ENCODE data around the gene FOXI3. TPM values are rescaled to one million over a fixed set of nuclear protein-coding genes. Genes with fewer than 3 reads are reported as not detected.

FOXI3 gene
- not detected for total RNA-seq
- under 1 TPM in 2 of 8 donors, not detected in 6; 0.05 to 0.64 TPM for polyA plus RNA-seq (ENCODE audit: insufficient read depth in 1 of 8, insufficient read length in 8 of 8, low replicate concordance in 1 of 8)
- long read RNA-seq, donor 1, result 0 reads
- long read RNA-seq, donor 2, result 0 reads
- long read RNA-seq, donor 3, result 0 reads
- long read RNA-seq, donor 4, result 0 reads
- long read RNA-seq, donor 5, result 0 reads
- long read RNA-seq, donor 6, result 0 reads
- long read RNA-seq, donor 7, result 0 reads
- long read RNA-seq, donor 8, result 0 reads
- long read RNA-seq, donor 9, result 0 reads
- long read RNA-seq, donor 10, result 0 reads
- long read RNA-seq, donor 11, result 0 reads

DNA sequence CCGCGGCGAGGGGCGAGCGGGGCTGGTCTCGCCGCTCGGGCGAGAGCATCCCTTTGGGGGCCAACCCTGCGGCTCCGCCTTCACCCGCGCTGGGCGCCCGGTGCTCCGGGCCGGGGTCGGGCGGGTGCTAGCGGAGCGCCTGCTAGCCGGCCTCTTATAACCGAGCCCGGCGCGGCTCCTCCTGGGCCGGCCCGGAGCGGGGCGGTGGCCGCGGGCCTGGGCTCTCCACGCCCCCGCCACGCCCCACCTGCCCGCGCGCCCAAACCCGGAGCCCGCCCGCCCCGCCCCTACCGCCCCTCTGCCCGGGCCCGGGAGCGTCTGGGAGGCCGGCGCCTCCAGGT, at the start of gene FOXI3:
Gene FOXI3 (minus strand): TSS at position 129 of the 341 bp plus-strand sequence. CDS start 158 bp downstream, outside the sequence.
- WGBS (ENCODE audit: insufficient coverage), result 0% methylated on average over 37 of the region's 48 CpGs
- peaks cover 4% of the 10 kb centered on the region for H3K4me1 ChIP-seq (ENCODE audit: control insufficient read depth, insufficient read depth, low read length)
- H3K9me3 ChIP-seq (replicated peaks; ENCODE audit: control insufficient read depth, low read depth, low read length), result no peaks in the 10 kb centered on the region
- peaks cover 63% of the 10 kb centered on the region for H3K27me3 ChIP-seq (ENCODE audit: control insufficient read depth, insufficient read depth, low read length)
- no peak within 1 kb of the TSS for H3K27ac ChIP-seq (ENCODE audit: low read length)
- H3K4me3 ChIP-seq (ENCODE audit: low read length), result no peak within 1 kb of the TSS
- no peaks in the 10 kb centered on the region for H3K36me3 ChIP-seq (ENCODE audit: control insufficient read depth, insufficient read depth, low read length)
- no peak for DNase-seq

DNA sequence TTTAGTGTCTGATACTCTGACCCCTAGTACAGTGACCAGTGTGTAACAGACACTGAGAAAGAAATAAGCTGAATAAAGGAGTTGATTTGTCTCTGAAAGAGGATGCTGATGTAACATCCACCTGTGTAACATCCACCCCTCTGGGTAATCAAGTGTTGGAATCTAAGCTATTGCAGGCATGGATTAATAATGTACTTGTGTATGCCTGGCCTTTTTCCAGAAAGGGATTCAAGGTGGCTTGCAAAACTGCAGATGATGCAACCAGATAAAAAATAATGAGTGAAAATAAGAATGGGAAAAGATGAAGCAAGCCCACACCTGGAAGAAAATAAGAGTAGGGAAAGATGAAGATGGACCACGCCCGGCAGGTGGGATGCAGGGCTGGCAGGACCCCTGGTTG, 48.2 kb upstream of the FOXI3 start:
- H3K4me3 ChIP-seq (ENCODE audit: low read length), result no peak overlapping the region
- H3K36me3 ChIP-seq (ENCODE audit: control insufficient read depth, insufficient read depth, low read length), result no peaks in the 10 kb centered on the region
- 94% methylated on average over 2 of the region's 2 CpGs for WGBS (ENCODE audit: insufficient coverage)
- no peak for DNase-seq
- H3K27me3 ChIP-seq (ENCODE audit: control insufficient read depth, insufficient read depth, low read length), result no peaks in the 10 kb centered on the region
- no peaks in the 10 kb centered on the region for H3K9me3 ChIP-seq (replicated peaks; ENCODE audit: control insufficient read depth, low read depth, low read length)
- H3K4me1 ChIP-seq (ENCODE audit: control insufficient read depth, insufficient read depth, low read length), result no peaks in the 10 kb centered on the region
- no peak overlapping the region for H3K27ac ChIP-seq (ENCODE audit: low read length)

DNA sequence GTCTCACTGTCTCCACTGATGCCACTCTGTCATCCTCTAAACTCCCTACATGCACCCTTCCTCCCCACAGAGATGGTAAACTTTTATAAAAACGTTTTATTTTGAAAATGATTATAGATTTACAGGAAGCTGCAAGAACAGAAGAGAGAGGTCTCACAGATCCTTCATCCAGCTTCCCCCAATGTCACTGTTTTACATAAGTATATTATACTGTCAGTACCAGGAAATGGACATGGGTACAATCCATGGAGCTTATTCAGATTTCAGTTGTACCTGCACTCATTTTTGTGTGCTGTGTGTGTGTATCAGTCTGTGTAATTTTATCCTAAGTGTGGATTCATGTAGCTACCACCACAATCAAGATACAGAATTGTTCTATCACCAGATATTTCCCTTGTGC, 46.7 kb upstream of the FOXI3 start:
- H3K4me3 ChIP-seq (ENCODE audit: low read length), result no peak overlapping the region
- H3K27ac ChIP-seq (ENCODE audit: low read length), result no peak overlapping the region
- WGBS (ENCODE audit: insufficient coverage), result no CpG with 5 or more reads among the region's 1 CpG
- H3K4me1 ChIP-seq (ENCODE audit: control insufficient read depth, insufficient read depth, low read length), result no peaks in the 10 kb centered on the region
- H3K36me3 ChIP-seq (ENCODE audit: control insufficient read depth, insufficient read depth, low read length), result no peaks in the 10 kb centered on the region
- no peaks in the 10 kb centered on the region for H3K9me3 ChIP-seq (replicated peaks; ENCODE audit: control insufficient read depth, low read depth, low read length)
- no peak for DNase-seq
- no peaks in the 10 kb centered on the region for H3K27me3 ChIP-seq (ENCODE audit: control insufficient read depth, insufficient read depth, low read length)

DNA sequence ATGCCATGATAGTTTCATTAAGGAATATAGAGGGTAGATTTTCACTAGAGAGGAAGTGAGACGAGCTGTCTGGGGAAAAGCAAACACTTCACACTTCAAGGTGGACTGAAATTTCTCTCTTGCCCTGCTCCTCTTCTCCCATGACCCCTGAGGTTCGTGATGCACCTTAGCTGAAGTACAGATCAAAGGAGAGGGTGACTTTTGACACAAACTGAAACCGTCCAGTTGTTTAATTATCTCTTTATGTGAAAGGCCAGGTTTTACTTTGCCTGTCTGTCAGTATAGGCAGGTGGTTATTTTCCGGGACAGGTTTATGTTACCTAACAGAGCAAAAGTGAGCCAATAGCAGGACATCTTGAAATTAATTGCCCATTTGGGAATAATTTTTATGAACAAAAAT, 41.0 kb upstream of the FOXI3 start:
- H3K27me3 ChIP-seq (ENCODE audit: control insufficient read depth, insufficient read depth, low read length), result no peaks in the 10 kb centered on the region
- H3K4me3 ChIP-seq (ENCODE audit: low read length), result no peak overlapping the region
- H3K36me3 ChIP-seq (ENCODE audit: control insufficient read depth, insufficient read depth, low read length), result no peaks in the 10 kb centered on the region
- DNase-seq, result no peak
- no peaks in the 10 kb centered on the region for H3K4me1 ChIP-seq (ENCODE audit: control insufficient read depth, insufficient read depth, low read length)
- no peaks in the 10 kb centered on the region for H3K9me3 ChIP-seq (replicated peaks; ENCODE audit: control insufficient read depth, low read depth, low read length)
- WGBS (ENCODE audit: insufficient coverage), result 37% methylated on average over 2 of the region's 4 CpGs
- no peak overlapping the region for H3K27ac ChIP-seq (ENCODE audit: low read length)

DNA sequence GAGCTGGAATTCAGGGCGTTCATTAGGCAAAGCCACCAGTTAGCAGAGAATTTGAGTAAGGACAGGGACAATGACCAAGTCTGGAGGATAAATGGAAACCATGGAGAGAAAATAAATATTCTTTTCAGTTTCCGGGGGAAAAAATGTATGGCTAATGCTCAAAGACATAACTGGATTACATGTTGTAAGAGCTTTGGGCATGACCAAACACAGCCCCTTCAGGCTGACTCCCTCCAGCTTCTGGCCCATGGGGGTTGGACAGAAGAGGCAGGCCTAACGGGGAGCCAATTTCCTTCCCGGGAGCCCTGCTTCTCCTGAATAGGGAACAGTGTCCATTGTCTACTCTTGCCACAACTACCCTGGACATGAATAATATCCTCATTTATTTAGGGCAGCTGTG, 39.5 kb upstream of the FOXI3 start:
- DNase-seq, result no peak
- no peaks in the 10 kb centered on the region for H3K27me3 ChIP-seq (ENCODE audit: control insufficient read depth, insufficient read depth, low read length)
- no peak overlapping the region for H3K27ac ChIP-seq (ENCODE audit: low read length)
- no peak overlapping the region for H3K4me3 ChIP-seq (ENCODE audit: low read length)
- H3K36me3 ChIP-seq (ENCODE audit: control insufficient read depth, insufficient read depth, low read length), result no peaks in the 10 kb centered on the region
- 88% methylated on average over 1 of the region's 4 CpGs for WGBS (ENCODE audit: insufficient coverage)
- H3K4me1 ChIP-seq (ENCODE audit: control insufficient read depth, insufficient read depth, low read length), result no peaks in the 10 kb centered on the region
- H3K9me3 ChIP-seq (replicated peaks; ENCODE audit: control insufficient read depth, low read depth, low read length), result no peaks in the 10 kb centered on the region

DNA sequence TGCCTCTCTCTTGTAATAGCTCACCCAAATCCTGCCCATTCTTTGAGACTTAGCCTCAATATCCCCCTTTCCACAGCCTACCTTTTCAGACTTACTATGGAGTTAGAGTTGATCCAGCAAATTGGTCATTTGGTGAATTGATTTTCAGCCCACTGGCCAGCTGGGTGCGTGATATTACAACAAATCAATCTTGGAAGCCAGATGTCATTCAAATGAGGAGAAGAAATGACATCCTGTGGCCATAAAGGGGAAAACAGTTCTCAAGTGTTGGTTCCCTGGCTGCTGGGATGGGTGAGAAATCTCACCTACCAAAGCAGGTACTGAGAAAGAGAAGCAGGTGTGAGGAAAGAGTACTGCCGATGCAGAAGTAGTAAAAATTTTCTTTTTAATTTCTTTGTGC, 36.7 kb upstream of the FOXI3 start:
- no peaks in the 10 kb centered on the region for H3K27me3 ChIP-seq (ENCODE audit: control insufficient read depth, insufficient read depth, low read length)
- WGBS (ENCODE audit: insufficient coverage), result no CpG with 5 or more reads among the region's 2 CpGs
- no peak overlapping the region for H3K4me3 ChIP-seq (ENCODE audit: low read length)
- no peaks in the 10 kb centered on the region for H3K9me3 ChIP-seq (replicated peaks; ENCODE audit: control insufficient read depth, low read depth, low read length)
- H3K36me3 ChIP-seq (ENCODE audit: control insufficient read depth, insufficient read depth, low read length), result no peaks in the 10 kb centered on the region
- no peak for DNase-seq
- no peak overlapping the region for H3K27ac ChIP-seq (ENCODE audit: low read length)
- H3K4me1 ChIP-seq (ENCODE audit: control insufficient read depth, insufficient read depth, low read length), result no peaks in the 10 kb centered on the region

DNA sequence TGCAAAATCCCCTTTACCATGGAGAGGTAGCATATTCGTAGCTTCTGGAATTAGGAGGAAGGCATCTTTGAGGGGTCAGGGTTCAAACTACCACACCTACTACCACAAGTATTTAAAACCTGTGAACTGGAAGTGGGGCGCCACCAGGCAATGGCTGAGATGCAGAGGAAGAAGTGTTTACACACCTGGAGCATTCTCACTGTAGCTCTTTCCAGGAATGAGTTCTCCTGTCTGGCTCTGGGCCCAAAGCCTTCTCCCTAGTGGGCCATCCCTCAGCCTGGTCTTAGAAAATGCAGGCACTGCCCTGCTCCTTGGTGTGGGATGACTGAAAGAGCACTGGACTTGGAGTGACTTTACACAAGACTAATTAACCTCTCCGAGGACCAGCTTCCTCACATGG, 30.7 kb upstream of the FOXI3 start:
- Histone ChIP-seq H3K36me3 (ENCODE audit: control insufficient read depth, insufficient read depth, low read length) (no peaks in the 10 kb centered on the region), H3K4me3 (ENCODE audit: low read length) (no peak overlapping the region), H3K27me3 (ENCODE audit: control insufficient read depth, insufficient read depth, low read length) (peaks cover 2% of the 10 kb centered on the region), H3K9me3 (replicated peaks; ENCODE audit: control insufficient read depth, low read depth, low read length) (no peaks in the 10 kb centered on the region), H3K27ac (ENCODE audit: low read length) (no peak overlapping the region), H3K4me1 (ENCODE audit: control insufficient read depth, insufficient read depth, low read length) (no peaks in the 10 kb centered on the region)
- DNase-seq, result no peak
- WGBS (ENCODE audit: insufficient coverage), result no CpG with 5 or more reads among the region's 3 CpGs

DNA sequence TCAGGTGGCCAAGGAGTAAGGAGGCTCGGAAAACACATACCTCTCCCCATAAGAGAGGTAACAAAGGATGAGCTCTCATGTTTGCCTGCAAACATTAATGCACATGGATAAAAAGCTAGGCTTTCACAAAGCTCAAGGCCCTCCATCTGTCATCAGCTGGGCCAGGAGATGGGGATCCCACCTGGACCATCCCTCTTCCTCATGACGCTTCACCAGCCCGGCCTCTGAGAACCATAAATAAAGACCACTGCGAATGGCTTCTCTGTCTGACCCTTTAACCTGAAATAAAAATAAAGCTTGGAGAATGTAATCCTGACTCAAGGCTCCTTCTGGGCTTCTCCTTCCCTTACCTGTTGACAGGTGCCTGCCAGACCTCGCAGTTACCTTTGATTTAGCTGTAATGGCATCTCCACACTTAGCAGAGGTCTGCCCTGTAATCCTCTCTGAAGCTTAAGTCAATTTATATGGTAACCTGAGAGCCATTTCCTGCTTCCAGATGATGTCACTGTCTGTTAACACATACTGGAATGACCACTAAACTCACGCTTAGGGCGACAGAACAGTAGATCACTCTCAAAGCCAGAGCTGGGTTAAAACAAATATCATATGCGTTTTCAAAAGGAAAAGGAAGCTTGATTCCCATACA, 29.3 kb upstream of the FOXI3 start:
- Histone ChIP-seq H3K36me3 (ENCODE audit: control insufficient read depth, insufficient read depth, low read length) (no peaks in the 10 kb centered on the region), H3K27ac (ENCODE audit: low read length) (no peak overlapping the region), H3K4me1 (ENCODE audit: control insufficient read depth, insufficient read depth, low read length) (no peaks in the 10 kb centered on the region), H3K27me3 (ENCODE audit: control insufficient read depth, insufficient read depth, low read length) (peaks cover 2% of the 10 kb centered on the region), H3K9me3 (replicated peaks; ENCODE audit: control insufficient read depth, low read depth, low read length) (no peaks in the 10 kb centered on the region), H3K4me3 (ENCODE audit: low read length) (no peak overlapping the region)
- no peak for DNase-seq
- WGBS (ENCODE audit: insufficient coverage), result 20% methylated on average over 2 of the region's 8 CpGs

DNA sequence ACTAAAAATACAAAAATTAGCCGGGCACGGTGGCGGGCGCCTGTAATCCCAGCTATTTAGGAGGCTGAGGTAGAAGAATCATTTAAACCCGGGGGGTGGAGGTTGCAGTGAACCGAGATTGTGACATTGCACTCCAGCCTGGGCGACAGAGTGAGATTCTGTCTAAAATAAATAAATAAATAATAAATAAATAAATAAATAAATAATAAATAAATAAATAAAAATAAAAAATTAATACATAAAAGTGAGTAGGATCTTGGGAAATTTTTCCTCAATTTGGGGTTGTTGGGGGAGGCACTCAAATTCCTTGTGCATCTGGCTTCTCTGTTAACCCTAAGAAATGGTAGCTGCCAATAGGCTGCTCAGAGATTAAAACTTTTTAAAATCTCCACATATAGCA, 20.3 kb upstream of the FOXI3 start:
- Histone ChIP-seq H3K4me1 (ENCODE audit: control insufficient read depth, insufficient read depth, low read length) (no peaks in the 10 kb centered on the region), H3K9me3 (replicated peaks; ENCODE audit: control insufficient read depth, low read depth, low read length) (no peaks in the 10 kb centered on the region), H3K27ac (ENCODE audit: low read length) (no peak overlapping the region), H3K36me3 (ENCODE audit: control insufficient read depth, insufficient read depth, low read length) (no peaks in the 10 kb centered on the region), H3K27me3 (ENCODE audit: control insufficient read depth, insufficient read depth, low read length) (peaks cover 2% of the 10 kb centered on the region), H3K4me3 (ENCODE audit: low read length) (no peak overlapping the region)
- DNase-seq, result no peak
- WGBS (ENCODE audit: insufficient coverage), result no CpG with 5 or more reads among the region's 7 CpGs

DNA sequence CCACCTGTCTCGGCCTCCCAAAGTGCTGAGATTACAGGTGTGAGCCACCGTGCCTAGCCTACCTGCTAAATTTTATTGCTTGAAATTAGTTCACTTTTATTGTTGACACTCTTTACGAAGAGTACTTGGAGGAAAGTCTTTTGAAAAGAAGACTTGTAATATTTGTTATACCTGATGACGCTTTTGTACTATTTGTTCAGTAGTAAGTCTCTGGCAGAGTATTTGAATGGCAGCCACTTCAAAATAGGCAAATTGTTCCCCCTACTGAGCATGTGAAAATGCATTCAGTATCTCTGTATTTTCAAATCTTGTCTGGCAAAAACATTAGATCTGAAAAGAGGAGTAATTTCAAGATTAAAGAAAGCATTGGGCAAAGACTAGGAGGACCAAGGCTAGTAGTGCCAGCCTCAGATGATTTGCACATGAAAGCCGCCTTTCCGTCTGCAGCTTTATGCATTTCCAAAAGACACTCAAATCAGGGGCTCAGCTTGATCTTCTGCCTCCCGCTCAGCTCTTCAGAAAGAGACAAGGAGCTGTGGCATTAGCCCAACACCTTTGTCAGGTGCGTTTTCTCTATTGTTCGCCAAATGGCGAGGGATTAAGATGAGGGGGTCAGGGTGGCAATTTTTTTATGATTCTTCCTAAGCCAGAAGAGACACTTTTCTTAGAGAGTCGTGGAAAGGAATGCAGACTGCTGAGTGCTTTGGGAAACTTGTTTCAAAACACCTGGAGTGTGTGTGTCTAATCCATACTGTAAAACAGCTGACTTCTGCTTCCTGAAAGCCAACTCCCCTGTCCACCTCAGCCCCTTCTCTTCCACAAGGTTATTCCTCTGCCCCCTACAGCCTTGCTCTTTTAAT, 18.8 kb upstream of the FOXI3 start:
- Histone ChIP-seq H3K36me3 (ENCODE audit: control insufficient read depth, insufficient read depth, low read length) (no peaks in the 10 kb centered on the region), H3K9me3 (replicated peaks; ENCODE audit: control insufficient read depth, low read depth, low read length) (no peaks in the 10 kb centered on the region), H3K4me1 (ENCODE audit: control insufficient read depth, insufficient read depth, low read length) (no peaks in the 10 kb centered on the region), H3K27me3 (ENCODE audit: control insufficient read depth, insufficient read depth, low read length) (peaks cover 2% of the 10 kb centered on the region), H3K4me3 (ENCODE audit: low read length) (no peak overlapping the region), H3K27ac (ENCODE audit: low read length) (no peak overlapping the region)
- 69% methylated on average over 4 of the region's 11 CpGs for WGBS (ENCODE audit: insufficient coverage)
- no peak for DNase-seq
